LoVo (cell line): ENCODE data around the gene CLDN1.

Source experiments
- DNase-seq: peaks from one replicate; pipeline ENCODE4 v3.0.0-alpha.2; 2016; ENCODE audit warnings: low spot score

The CLDN1 gene, protein sequence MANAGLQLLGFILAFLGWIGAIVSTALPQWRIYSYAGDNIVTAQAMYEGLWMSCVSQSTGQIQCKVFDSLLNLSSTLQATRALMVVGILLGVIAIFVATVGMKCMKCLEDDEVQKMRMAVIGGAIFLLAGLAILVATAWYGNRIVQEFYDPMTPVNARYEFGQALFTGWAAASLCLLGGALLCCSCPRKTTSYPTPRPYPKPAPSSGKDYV

GRCh38 chr3:190321789-190322603 lies at the start of gene CLDN1:
TSS of gene CLDN1 (minus strand) at chr3:190322446. CDS start at chr3:190322206, 240 bp downstream.
- peak; percentile 84 for DNase-seq

- DNase-seq, result no peak
Observed at GRCh38 chr3:190371152-190371551, 48.9 kb upstream of the CLDN1 start.

DNA sequence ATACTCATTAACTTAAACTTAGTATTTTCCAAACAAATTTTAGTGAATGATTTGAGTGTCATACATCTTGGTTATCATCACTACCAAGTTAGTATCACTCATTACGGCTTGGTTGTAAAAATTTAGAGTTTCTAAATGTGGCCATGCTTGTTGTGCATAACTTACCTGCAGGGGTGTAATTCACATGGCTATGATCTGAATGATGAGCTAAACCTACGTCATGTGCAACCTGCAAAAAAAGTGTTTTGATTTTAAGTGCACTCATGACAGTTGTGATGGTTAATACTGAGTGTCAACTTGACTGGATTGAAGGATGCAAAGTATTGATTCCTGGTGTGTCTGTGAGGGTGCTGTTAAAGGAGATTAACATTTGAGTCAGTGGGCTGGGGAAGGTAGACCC lies 48.1 kb upstream of the CLDN1 start:
- no peak for DNase-seq

GRCh38 chr3:190369668-190370295 lies 47.5 kb upstream of the CLDN1 start:
- no peak for DNase-seq

GRCh38 chr3:190368881-190369280 lies 46.6 kb upstream of the CLDN1 start:
- no peak for DNase-seq

DNA sequence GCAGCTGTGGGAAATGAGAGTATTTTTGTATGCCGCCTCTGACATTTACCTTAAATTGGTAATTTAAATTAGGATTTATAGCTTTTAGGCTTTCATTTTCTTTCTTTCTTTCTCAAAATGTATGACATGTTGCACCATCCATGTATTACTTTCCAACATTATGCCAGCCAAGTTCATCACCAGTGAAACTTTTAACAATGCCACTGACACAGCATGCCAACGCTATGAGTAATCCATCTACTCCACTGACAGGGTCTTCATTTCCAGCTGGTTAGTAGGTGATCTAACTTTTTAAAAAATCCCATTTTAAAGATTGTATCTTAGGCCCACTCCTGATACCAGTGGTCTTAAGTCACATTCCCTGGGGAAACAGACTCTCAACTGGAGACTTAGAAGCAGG lies 43.9 kb upstream of the CLDN1 start:
- peak; percentile 23 for DNase-seq

DNA sequence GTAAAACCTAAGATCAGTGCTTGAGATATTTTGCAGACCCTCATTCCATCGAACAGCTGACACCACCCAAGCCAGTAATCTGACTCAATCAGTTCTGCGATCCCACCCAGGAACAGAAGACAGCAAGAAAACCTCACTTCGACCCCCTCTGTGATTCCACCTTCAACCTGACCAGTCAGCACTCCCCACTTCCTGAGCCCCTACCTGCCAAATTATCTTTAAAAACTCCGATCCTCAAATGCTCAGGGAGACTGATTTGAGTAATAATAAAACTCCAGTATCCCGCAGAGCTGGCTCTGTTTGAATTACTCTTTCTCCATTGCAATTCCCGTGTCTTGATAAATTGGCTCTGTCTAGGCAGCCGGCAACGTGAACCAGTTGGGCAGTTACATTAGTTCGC lies 40.0 kb upstream of the CLDN1 start:
- no peak for DNase-seq

DNA sequence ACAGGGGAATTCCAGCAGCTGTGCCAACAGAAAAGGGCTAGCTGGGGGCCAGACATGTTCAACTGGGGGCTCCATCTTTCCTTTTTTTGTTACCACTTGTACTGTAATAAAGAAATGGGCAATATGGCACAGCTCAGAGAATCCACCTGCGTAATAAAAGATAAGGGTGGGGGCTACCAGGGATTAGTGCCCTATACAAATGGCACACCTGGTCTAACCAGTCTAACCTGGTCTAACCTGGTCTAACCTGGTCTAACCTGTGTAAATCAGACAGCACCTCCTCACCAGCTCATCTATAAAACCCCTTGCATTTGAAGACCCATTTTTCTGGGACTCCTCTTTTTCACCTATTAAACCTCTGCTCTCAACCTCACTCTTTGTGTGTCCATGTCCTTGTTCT lies 39.5 kb upstream of the CLDN1 start:
- DNase-seq, result no peak

DNA sequence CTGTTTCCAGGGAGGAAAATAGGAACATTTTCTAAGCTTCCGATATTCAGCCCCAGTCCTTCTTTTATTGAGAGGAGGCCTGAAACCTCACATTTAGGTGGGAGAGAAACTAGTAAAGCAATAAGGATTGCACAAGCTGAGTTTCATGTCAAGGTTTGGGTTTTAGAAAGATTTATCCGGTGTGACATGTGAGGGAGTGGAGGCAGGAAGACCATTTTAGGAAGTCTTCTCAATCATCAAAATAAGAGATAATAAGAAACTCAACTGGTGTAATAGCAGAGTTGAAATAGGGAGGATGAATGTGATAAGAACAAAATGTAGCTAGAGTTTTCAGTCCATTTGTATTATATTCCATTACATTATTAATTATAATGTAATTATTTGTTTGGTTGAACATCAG lies 38.0 kb upstream of the CLDN1 start:
- no peak for DNase-seq

- DNase-seq, result no peak
Observed at GRCh38 chr3:190359813-190360212, 37.6 kb upstream of the CLDN1 start.

- DNase-seq, result no peak
Observed at GRCh38 chr3:190357468-190357867, 35.2 kb upstream of the CLDN1 start.

- no peak for DNase-seq
Observed at GRCh38 chr3:190356246-190356645, 34.0 kb upstream of the CLDN1 start.

GRCh38 chr3:190352861-190353457 lies 30.7 kb upstream of the CLDN1 start:
- no peak for DNase-seq

DNA sequence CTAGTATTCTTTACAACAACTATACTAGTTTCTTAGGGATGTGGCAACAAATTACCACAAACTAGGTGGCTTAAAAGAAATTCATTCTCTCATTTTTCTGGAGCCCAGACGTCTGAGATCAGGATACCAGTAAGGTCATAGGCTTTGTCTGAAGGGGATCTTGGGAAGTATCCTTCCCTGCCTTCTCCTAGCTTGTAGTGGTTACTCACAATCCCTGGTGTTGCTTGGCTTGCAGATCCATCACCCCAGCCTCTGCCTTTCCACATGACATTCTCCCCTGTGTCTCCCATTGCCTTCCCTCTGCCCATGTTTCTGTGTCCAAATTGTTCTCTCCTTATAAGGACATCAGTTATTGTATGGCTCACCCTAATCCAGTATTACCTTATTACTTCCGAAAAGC lies 24.3 kb upstream of the CLDN1 start:
- no peak for DNase-seq

DNA sequence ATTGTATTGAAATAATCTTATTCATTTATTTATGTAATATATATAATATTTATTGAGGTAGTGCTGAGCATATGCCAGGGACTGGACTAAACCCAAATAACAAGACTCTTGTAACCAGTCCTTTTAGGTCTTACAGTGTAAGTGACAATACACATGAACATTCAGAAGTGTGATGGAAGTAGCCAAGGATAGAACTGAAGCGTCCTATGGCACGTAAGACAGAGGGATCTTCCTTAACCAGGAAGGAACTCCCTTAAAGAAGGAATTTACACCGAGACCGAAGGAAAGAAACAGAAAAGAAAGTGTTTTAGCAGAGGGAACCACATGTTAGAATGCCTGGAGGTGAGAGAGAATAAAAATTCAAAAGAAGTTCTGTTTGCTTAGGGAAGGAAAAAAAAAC lies 23.6 kb upstream of the CLDN1 start:
- DNase-seq, result no peak

GRCh38 chr3:190345027-190345821 lies 23.0 kb upstream of the CLDN1 start:
- peak; percentile 63 for DNase-seq

DNA sequence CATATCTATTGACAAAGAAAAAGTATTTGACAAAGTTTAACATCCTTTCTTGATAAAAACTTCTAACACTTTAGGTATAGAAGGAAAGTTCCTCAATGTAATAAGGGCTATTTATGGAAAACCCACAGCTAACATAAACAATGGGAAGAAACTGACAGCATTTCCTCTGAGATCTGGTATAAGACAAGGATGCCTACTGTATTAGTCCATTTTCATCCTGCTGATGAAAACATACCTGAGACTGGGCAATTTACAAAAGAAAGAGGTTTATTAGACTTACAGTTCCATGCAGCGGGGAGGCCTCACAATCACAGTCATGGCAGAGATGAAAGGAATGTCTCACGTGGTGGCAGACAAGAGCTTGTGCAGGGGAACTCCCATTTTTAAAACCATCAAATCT lies 17.8 kb upstream of the CLDN1 start:
- no peak for DNase-seq

DNA sequence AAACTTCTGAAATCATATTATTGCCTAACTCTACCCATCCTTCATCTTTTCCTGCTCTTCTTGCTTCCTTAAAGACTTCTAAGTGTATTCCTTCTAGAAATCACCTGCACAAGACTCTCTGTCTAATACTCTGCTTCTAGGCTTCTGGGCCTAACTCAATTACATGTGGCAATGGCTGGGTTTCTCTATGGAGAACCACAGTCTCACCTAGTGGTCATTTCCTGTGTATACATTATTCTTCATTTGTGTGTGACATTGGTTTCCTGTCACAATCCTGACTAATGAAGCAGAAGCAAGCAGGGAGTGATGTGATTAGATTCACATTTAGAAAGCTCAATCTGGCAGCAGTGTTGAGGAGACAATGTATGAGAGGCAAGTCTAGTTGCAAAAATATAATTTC lies 16.9 kb upstream of the CLDN1 start:
- DNase-seq, result no peak

- DNase-seq, result peak; percentile 24
Observed at GRCh38 chr3:190338717-190339116, 16.5 kb upstream of the CLDN1 start.

DNA sequence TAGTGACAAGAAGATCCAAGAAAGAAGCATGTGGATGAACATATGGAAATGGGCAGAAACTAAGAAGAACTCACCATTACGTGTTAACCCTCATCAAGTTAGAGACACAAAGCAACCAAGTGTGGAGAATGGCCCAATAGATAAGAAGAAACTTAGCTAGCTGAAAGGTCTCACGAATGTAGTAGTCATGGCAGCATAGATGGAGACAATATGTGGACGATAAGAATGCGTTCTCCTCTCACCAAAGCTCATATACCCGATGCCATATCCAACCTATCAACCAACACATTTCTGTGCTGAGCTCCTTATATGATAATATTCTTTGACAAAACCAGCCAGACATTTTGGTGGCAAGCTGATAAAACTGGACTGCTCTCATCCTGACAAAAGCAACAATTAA lies 15.1 kb upstream of the CLDN1 start:
- no peak for DNase-seq

DNA sequence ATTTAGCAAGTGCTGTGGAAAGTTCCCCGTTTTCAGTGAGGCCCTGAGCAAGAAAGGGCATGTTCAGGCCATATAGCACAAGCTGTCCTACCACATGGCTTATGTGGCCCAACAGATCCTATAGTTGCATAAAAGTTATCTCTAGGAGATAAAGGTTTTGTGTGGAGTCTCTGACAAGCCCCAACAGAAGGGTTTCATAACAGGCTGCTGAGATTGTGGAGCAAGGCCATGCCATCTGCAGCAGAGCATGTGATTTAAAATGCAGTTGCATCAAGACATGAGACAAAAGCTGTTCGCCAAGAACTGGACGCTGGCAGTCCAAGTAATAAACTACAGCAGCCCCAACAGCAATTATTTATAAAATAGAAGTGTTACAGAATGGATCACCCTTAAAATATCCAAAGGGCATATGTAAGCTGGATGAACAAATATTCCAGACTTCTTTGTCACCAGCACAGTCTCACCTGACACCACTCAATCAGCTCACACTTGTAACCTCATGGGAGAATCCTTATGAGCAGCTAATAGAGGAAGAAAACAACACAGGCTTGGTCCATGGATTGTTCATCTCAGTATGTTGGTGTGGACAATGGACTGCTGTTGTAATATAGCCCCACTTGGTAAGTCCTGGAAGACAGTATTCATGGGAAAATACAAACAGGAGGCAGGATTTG lies 14.4 kb upstream of the CLDN1 start:
- DNase-seq, result no peak

DNA sequence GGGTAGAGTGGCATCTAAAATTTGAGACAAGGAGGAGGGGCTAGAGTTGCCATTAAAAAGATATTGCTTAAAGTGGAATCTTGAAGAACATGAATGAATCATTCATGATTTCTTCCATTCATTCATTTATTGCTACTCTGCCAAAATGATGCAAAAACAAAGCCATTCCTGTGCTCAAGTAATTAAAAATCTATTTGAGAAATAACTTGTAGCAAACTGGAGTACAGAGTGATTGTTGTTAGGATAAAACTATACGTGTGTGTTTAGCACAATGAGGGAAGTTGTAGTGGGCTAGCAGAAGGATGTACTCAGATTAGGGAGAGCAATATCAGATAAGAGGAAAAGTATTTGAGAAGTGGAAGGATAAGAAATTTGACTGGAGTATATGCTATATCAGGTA lies 11.7 kb upstream of the CLDN1 start:
- no peak for DNase-seq
